HEK293 (cell line): Measurements from ENCODE around the gene AATF.

Experiments used
- CTCF ChIA-PET: fragments of 350-600 bp; formaldehyde crosslinking; extraction: SDS; loops from one replicate; lab custom pipeline; 2021; ENCODE audit warnings: antibody characterized with exemption; lab: Yijun Ruan, JAX
- POLR2A ChIA-PET: fragments of 300-600 bp; formaldehyde crosslinking; extraction: SDS; loops from one replicate; lab custom pipeline; 2020; ENCODE audit warnings: antibody characterized with exemption, inconsistent platforms; lab: Yijun Ruan, JAX
- H3K27ac ChIP-seq: fragments of 200-500 bp; sonication (Bioruptor generic); 2 replicates; pipeline ENCODE4 v1.5.1; 2014; ENCODE audit warnings: low read depth, low read length, control low read depth, inconsistent platforms; ENCODE audit errors: extremely low read depth
- H3K36me3 ChIP-seq, 2 experiments: fragments of 200-500 bp in 1 of 2; sonication (Bioruptor generic) in 1 of 2; 1 replicate in 1 of 2; 2 replicates in 1 of 2; pipeline ENCODE4 v1.5.1; 2014 to 2017; ENCODE audit warnings: inconsistent platforms in 2 of 2, low read length in 2 of 2; ENCODE audit not compliant: control insufficient read depth in 2 of 2, insufficient read depth in 1 of 2
- H3K4me1 ChIP-seq: fragments of 200-500 bp; sonication (Bioruptor generic); 2 replicates; pipeline ENCODE4 v1.5.1; 2014; ENCODE audit warnings: mild to moderate bottlenecking, low read length, inconsistent platforms; ENCODE audit not compliant: control insufficient read depth, insufficient read depth
- H3K4me3 ChIP-seq: 2 replicates; pipeline ENCODE4 v1.5.1; 2011; ENCODE audit warnings: low read depth, mild to moderate bottlenecking, control low read depth, low read length, moderate library complexity
- H3K9me3 ChIP-seq: fragments of 200-500 bp; sonication (Bioruptor generic); 2 replicates; pipeline ENCODE4 v1.5.1; 2014; ENCODE audit warnings: low read depth, low read length, inconsistent platforms; ENCODE audit not compliant: control insufficient read depth, insufficient read depth
- GLI2 ChIP-seq: fragments of 450-650 bp; formaldehyde crosslinking; IDR thresholded peaks from 2 replicates; pipeline ENCODE4; 2017; ENCODE audit warnings: missing biosample characterization, missing genetic modification characterization, low read depth, borderline replicate concordance
- KLF1 ChIP-seq: fragments of 450-650 bp; formaldehyde crosslinking; IDR thresholded peaks from 2 replicates; pipeline ENCODE4 v1.5.1; 2016; ENCODE audit warnings: missing biosample characterization, missing genetic modification characterization
- MYNN ChIP-seq: fragments of 450-650 bp; formaldehyde crosslinking; IDR thresholded peaks from 2 replicates; pipeline ENCODE4 v1.5.1; 2016; ENCODE audit warnings: missing biosample characterization, missing genetic modification characterization, borderline replicate concordance
- MZF1 ChIP-seq: fragments of 450-650 bp; formaldehyde crosslinking; IDR thresholded peaks from 2 replicates; pipeline ENCODE4 v1.5.1; 2017; ENCODE audit warnings: missing biosample characterization, missing genetic modification characterization, borderline replicate concordance
- OVOL3 ChIP-seq: fragments of 450-650 bp; formaldehyde crosslinking; IDR thresholded peaks from 2 replicates; pipeline ENCODE4 v1.5.1; 2016; ENCODE audit warnings: missing biosample characterization, missing genetic modification characterization
- SALL2 ChIP-seq: fragments of 450-650 bp; formaldehyde crosslinking; IDR thresholded peaks from 2 replicates; pipeline ENCODE4 v1.5.0; 2017; ENCODE audit warnings: missing biosample characterization, mild to moderate bottlenecking, missing genetic modification characterization, borderline replicate concordance
- SETDB1 ChIP-seq: IDR thresholded peaks from one replicate; pipeline ENCODE4 v1.6.1; 2017; ENCODE audit warnings: mild to moderate bottlenecking, low read length, moderate library complexity, mixed read lengths; ENCODE audit not compliant: insufficient read length
- SP7 ChIP-seq: fragments of 450-650 bp; formaldehyde crosslinking; IDR thresholded peaks from 2 replicates; pipeline ENCODE4 v1.5.1; 2016; ENCODE audit warnings: missing biosample characterization, missing genetic modification characterization
- YY2 ChIP-seq: fragments of 450-650 bp; formaldehyde crosslinking; IDR thresholded peaks from 2 replicates; pipeline ENCODE4 v1.5.1; 2016; ENCODE audit warnings: missing biosample characterization, missing genetic modification characterization
- ZNF133 ChIP-seq: fragments of 450-650 bp; formaldehyde crosslinking; IDR thresholded peaks from 2 replicates; pipeline ENCODE4 v1.5.1; 2016; ENCODE audit warnings: missing biosample characterization, missing genetic modification characterization
- ZNF146 ChIP-seq: fragments of 450-650 bp; formaldehyde crosslinking; IDR thresholded peaks from 2 replicates; pipeline ENCODE4 v1.5.1; 2016; ENCODE audit warnings: missing biosample characterization, missing genetic modification characterization
- ZNF280C ChIP-seq: fragments of 450-650 bp; formaldehyde crosslinking; IDR thresholded peaks from 2 replicates; pipeline ENCODE4 v1.5.1; 2016; ENCODE audit warnings: missing biosample characterization, missing genetic modification characterization
- ZNF341 ChIP-seq: fragments of 450-650 bp; formaldehyde crosslinking; IDR thresholded peaks from 2 replicates; pipeline ENCODE4; 2016; ENCODE audit warnings: low read depth, missing biosample characterization, missing genetic modification characterization
- ZNF416 ChIP-seq: fragments of 450-650 bp; formaldehyde crosslinking; IDR thresholded peaks from 2 replicates; pipeline ENCODE4 v1.5.1; 2016; ENCODE audit warnings: missing biosample characterization, missing genetic modification characterization
- ZNF501 ChIP-seq: fragments of 450-650 bp; formaldehyde crosslinking; IDR thresholded peaks from 2 replicates; pipeline ENCODE4 v1.5.1; 2016; ENCODE audit warnings: missing biosample characterization, missing genetic modification characterization
- ZNF513 ChIP-seq: fragments of 450-650 bp; IDR thresholded peaks from 2 replicates; pipeline ENCODE4 v1.5.1; 2018; ENCODE audit warnings: missing biosample characterization, missing genetic modification characterization
- ZNF560 ChIP-seq: fragments of 450-650 bp; formaldehyde crosslinking; IDR thresholded peaks from 2 replicates; pipeline ENCODE4 v1.5.1; 2017; ENCODE audit warnings: missing biosample characterization, missing genetic modification characterization, borderline replicate concordance
- ZNF677 ChIP-seq: fragments of 450-650 bp; IDR thresholded peaks from 2 replicates; pipeline ENCODE4 v1.5.0; 2018; ENCODE audit warnings: missing biosample characterization, mild to moderate bottlenecking, missing genetic modification characterization, moderate library complexity
- ZNF707 ChIP-seq: fragments of 450-650 bp; formaldehyde crosslinking; IDR thresholded peaks from 2 replicates; pipeline ENCODE4 v1.5.1; 2016; ENCODE audit warnings: missing biosample characterization, missing genetic modification characterization
- ZNF785 ChIP-seq: fragments of 450-650 bp; formaldehyde crosslinking; IDR thresholded peaks from 2 replicates; pipeline ENCODE4 v1.5.1; 2016; ENCODE audit warnings: missing biosample characterization, missing genetic modification characterization
- ZSCAN23 ChIP-seq: fragments of 450-650 bp; formaldehyde crosslinking; IDR thresholded peaks from 2 replicates; pipeline ENCODE4 v1.5.1; 2016; ENCODE audit warnings: missing biosample characterization, missing genetic modification characterization
- ZSCAN4 ChIP-seq: fragments of 450-650 bp; formaldehyde crosslinking; IDR thresholded peaks from 2 replicates; pipeline ENCODE4 v1.5.1; 2017; ENCODE audit warnings: missing biosample characterization, missing genetic modification characterization

AATF gene

GRCh38 chr17:36994438-36994837 lies 45.7 kb downstream of the AATF start:
- no peak for TF ChIP-seq SALL2 (tag by site-specific recombination)
- TF ChIP-seq ZNF133 (tag by site-specific recombination) = no peak
- TF ChIP-seq KLF1 (tag by site-specific recombination) = no peak
- TF ChIP-seq ZNF677 (tag by site-specific recombination) = no peak
- no peak for TF ChIP-seq MZF1 (tag by site-specific recombination)
- TF ChIP-seq YY2 (tag by site-specific recombination) = no peak
- no peak for TF ChIP-seq ZSCAN23 (tag by site-specific recombination)
- no peak for TF ChIP-seq ZNF513 (tag by site-specific recombination)
- TF ChIP-seq ZSCAN4 (tag by site-specific recombination) = no peak
- no peak for TF ChIP-seq SP7 (tag by site-specific recombination)
- TF ChIP-seq ZNF416 = no peak
- TF ChIP-seq ZNF707 (tag by site-specific recombination) = no peak
- no peak for TF ChIP-seq SETDB1
- TF ChIP-seq, all 188 proteins: peak for 0
- H3K27ac ChIP-seq = no peak overlapping the region
- CTCF ChIA-PET = interaction anchor here (0.6 to 0.9 kb wide), 4 partner anchors 34 to 1080 kb away, joined by 3 to 4 read pairs (median 3); no protein-coding TSS in a partner anchor
- no peaks in the 10 kb centered on the region for H3K9me3 ChIP-seq
- H3K4me3 ChIP-seq = no peak overlapping the region
- H3K4me1 ChIP-seq = no peaks in the 10 kb centered on the region
- H3K36me3 ChIP-seq = peaks cover 61 to 82% of the 10 kb centered on the region in 2 experiments
- POLR2A ChIA-PET = no interaction called here

GRCh38 chr17:36999471-36999870 lies 50.7 kb downstream of the AATF start:
- CTCF ChIA-PET = interaction anchor here (1.5 kb wide), 1 partner anchor 22 kb away, joined by 3 read pairs; no protein-coding TSS in a partner anchor
- Histone ChIP-seq H3K36me3 (peaks cover 51 to 69% of the 10 kb centered on the region in 2 experiments), H3K27ac (no peak overlapping the region)
- TF ChIP-seq ZNF785 (tag by site-specific recombination) (no peak), ZNF560 (no peak), ZNF341 (no peak), MYNN (tag by site-specific recombination) (no peak), GLI2 (no peak), ZNF501 (tag by site-specific recombination) (no peak), ZNF280C (tag by site-specific recombination) (no peak), ZNF146 (no peak), OVOL3 (tag by site-specific recombination) (no peak)
- TF ChIP-seq, all 188 proteins: peak for 0
- POLR2A ChIA-PET = interaction anchor here (0.5 kb wide), 1 partner anchor 234 kb away, joined by 4 read pairs; no protein-coding TSS in a partner anchor
- no peaks in the 10 kb centered on the region for H3K4me1 ChIP-seq
- H3K4me3 ChIP-seq = no peak overlapping the region
- no peaks in the 10 kb centered on the region; the same call in 1 of the 2 replicates for H3K9me3 ChIP-seq
